Lower leg skin (tissue), 4 donors: ENCODE measurements around the gene SETD7. TPM values are rescaled to one million over a fixed set of nuclear protein-coding genes. Genes with fewer than 3 reads are reported as not detected.

Experiments used
- DNase-seq, 2 donors: peaks; one replicate each; pipeline ENCODE4 v3.0.0-alpha.2; 2019; ENCODE audit warnings: low spot score in 2 of 2
- H3K4me3 ChIP-seq: fragments of 200-600 bp; sonication (generic); 2 replicates; pipeline ENCODE4 v1.5.1; 2017; ENCODE audit warnings: mild to moderate bottlenecking, low read depth; ENCODE audit not compliant: poor library complexity, severe bottlenecking
- CTCF ChIP-seq, 3 donors: fragments of 450-650 bp; IDR thresholded peaks; one replicate each; pipeline ENCODE4 v1.5.1; 2016; ENCODE audit warnings: antibody characterized with exemption in 3 of 3, mild to moderate bottlenecking in 3 of 3, moderate library complexity in 2 of 3
- POLR2A ChIP-seq, 2 donors: fragments of 450-650 bp; IDR thresholded peaks; one replicate each; pipeline ENCODE4 v1.6.1; 2016 to 2017; ENCODE audit warnings: antibody characterized with exemption in 2 of 2, mild to moderate bottlenecking in 1 of 2, moderate library complexity in 1 of 2
- WGBS, 2 donors: methylation state at CpG; one replicate each; pipeline ENCODE4 v1.1.5; 2018; 5-methylcytosine and 5-hydroxymethylcytosine counted together
- intact Hi-C: fragments of 100-400 bp; cut with DNase I; formaldehyde crosslinking; loops from one replicate; pipeline ENCODE4 v1.15.0; 2023; ENCODE audit warnings: low total_unique reads
- total RNA-seq, 4 donors: library from RNA; depleted of rRNA; stranded (reverse); fragments of >200 nt; gene quantifications; one replicate each; pipeline ENCODE4 v1.1.0, GENCODE V29; 2016

SETD7 gene
- total RNA-seq, 4 donors from 2014 or later = 34.3 to 45.7 (median 41.7) TPM

GRCh38 chr4:139568206-139568955 lies 12.4 kb upstream of the SETD7 start:
- intact Hi-C loops = no loop called here
- H3K4me3 ChIP-seq = no peak overlapping the region
- peak in 1 of 2 donors; percentile 73 for DNase-seq
- TF ChIP-seq POLR2A (IDR thresholded peaks at IDR 0.05) = no peak
- no peak for TF ChIP-seq CTCF (IDR thresholded peaks at IDR 0.05)
- WGBS, 2 donors = 73 to 76% methylated on average over 10 of the region's 10 CpGs

- 89 to 92% methylated on average over 7 of the region's 7 CpGs for WGBS, 2 donors
- H3K4me3 ChIP-seq = no peak overlapping the region
- DNase-seq = peak in 1 of 2 donors; percentile 0
- TF ChIP-seq POLR2A (IDR thresholded peaks at IDR 0.05) = no peak
- no peak for TF ChIP-seq CTCF (IDR thresholded peaks at IDR 0.05)
- intact Hi-C loops = no loop called here
These were observed 11.3 kb upstream of the SETD7 start for GRCh38 chr4:139567159-139567870.

GRCh38 chr4:139564502-139564901 lies 8.5 kb upstream of the SETD7 start:
- intact Hi-C loops = no loop called here
- no peak overlapping the region for H3K4me3 ChIP-seq
- WGBS, 2 donors = 91 to 96% methylated on average over 1 of the region's 1 CpG
- no peak for TF ChIP-seq POLR2A (IDR thresholded peaks at IDR 0.05)
- TF ChIP-seq CTCF (IDR thresholded peaks at IDR 0.05) = no peak
- peak in 1 of 2 donors; percentile 21 for DNase-seq

GRCh38 chr4:139563515-139563914 lies 7.5 kb upstream of the SETD7 start:
- DNase-seq = peak in 1 of 2 donors; percentile 34
- intact Hi-C loops = no loop called here
- H3K4me3 ChIP-seq = no peak overlapping the region
- TF ChIP-seq POLR2A (IDR thresholded peaks at IDR 0.05) (no peak), CTCF (IDR thresholded peaks at IDR 0.05) (no peak)
- WGBS, 2 donors = 75 to 76% methylated on average over 2 of the region's 2 CpGs

- DNase-seq = no peak
- no peak overlapping the region for H3K4me3 ChIP-seq
- TF ChIP-seq POLR2A (IDR thresholded peaks at IDR 0.05) (no peak), CTCF (IDR thresholded peaks at IDR 0.05) (no peak)
- intact Hi-C loops = no loop called here
- 91 to 92% methylated on average over 3 of the region's 3 CpGs for WGBS, 2 donors
These were observed 6.8 kb upstream of the SETD7 start for GRCh38 chr4:139562839-139563238.
